GM19395 (cell line): ENCODE results near the gene INPP5D.
"Not testable (repeated sequence)": the region's sequence is repeated elsewhere in the genome, so short reads cannot be mapped to it uniquely, and the experiment has no call there.

Experiments used
- ATAC-seq: cut with Tn5 transposase; IDR thresholded peaks from one replicate; pipeline ENCODE4 v1.9.1; 2021; ENCODE audit warnings: mild to moderate bottlenecking, moderate library complexity; ENCODE audit not compliant: unreplicated experiment

The INPP5D gene

DNA sequence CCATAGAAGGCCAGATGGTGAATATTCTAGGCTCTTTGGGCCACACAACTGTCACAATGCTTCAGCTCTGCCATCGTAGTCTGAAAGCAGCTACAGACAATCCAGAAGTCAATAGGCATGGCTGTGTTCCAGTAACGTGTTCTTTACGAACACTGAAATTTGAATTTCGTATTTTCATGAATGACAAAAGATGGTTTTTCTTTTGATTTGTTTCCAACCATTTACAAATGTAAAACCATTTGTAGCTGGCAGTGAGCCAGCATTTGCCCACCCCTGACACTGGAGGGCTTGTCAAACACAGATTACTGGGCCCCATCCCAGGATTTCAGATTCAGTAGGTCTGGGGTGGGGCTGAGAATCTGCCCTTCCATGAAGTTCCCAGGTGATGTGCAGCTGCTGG is 108.3 kb downstream of the INPP5D start:
- ATAC-seq: no peak

DNA sequence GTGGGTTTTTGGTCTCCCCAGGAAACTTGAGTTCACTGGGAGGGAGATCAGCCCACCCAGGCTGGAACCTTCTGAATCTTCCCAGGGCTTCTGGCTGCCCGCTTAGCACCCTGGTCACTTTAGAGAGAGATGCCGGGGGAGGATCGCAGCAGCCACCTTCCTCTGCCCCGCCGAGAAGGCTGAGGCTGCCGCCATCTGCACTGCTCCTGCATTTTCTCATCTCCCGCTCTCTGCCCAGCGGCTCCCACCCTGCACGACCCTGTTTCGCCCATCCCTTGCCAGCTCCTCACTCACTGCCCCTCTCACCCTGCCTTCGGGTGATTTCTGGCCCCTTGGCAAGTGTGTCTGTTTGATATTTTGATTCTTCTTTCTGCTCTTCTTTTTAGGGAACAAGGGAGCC is 108.8 kb downstream of the INPP5D start:
- no peak for ATAC-seq

DNA sequence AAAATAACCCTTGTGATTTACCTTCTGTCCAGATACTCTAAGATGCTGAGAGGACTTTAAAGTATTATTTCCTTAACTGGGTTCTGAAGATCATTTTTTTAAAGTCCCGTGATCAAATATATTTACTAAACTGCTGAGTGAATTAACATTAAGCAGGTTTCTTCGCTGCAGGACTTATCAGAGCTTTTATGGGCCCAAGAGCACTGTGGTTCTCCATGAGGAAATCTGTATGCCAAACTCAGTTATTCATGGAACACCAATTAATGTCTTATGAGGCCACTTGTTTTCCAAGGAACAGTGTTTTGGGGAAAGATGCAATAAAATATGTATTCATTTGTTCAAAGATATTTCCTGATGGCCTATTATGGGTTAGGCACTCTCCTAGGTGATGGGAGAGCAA is 111.2 kb downstream of the INPP5D start:
- no peak for ATAC-seq

DNA sequence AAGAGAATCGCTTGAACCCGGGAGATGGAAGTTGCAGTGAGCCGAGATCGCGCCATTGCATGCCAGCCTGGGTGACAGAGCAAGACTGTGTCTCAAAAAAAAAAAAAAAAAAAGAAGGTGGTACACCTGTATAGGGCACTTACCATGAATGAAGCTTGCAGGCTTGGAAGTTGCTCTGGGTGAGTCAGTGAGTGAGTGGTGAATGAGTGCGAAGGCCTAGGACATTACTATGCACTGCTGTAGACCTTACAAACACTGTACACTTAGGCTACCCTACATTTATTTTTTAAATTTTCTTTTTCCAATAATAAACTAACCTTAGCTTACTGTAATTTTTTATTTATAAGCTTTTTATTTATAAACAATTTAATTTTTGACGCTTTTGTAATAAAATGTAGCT is 113.0 kb downstream of the INPP5D start:
- no peak for ATAC-seq

DNA sequence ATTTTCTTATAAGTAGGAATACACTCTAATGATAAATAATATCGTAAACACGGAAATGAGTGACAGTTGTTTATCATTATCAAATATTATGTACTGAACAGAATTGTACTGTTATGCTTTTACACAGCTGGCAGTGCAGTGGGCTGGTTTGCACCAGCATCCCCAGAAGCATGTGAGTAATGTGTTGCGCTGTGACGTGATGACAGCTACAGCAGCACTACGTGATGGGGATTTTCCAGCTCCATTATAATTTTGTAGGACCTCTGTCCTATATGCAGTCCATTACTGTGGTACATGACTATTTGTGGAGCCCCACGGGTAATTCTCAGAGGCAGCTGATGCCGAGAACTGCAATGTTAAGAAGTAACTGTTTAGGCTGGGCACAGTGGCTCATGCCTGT is 114.0 kb downstream of the INPP5D start:
- ATAC-seq: no peak

DNA sequence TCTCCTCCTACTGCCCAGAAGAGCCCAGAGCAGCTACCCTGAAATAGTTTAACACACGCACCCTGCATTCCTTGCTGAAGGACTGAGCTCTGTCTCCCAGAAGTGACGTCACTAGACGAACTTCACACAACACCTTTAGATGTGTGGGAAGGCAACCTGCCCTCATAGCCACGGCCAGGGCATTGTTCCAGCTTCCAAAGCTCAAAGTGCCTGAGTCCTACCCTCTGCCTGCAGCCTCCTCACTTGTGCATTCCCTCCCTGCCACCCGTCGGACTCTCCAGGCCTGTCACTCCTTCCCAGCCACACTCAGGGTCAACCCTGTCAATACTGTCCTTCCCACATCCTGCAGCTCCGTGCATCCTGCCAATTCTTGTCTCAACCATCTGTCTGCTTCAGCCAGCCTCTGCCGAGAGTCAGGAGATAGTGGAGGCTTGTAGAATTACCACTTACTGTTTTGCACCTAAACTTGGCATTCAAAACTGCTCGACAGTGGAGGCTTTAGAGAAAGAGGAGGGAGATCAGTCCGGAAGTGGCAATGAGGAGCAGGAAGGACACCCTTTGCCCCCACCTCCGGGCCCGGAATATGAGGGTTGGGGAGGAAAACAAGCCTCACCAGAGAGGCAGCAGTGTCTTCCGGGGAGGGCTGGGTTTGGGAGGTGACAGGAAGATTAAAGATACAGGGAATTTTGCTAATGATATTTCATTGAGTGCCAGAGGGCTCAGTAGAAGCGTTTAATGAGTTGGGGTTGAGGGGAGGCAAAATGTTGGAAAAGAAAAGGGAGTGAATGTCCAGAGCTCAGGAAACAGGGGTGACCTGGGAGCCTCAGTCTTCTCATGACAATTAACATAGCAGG is 119.1 kb downstream of the INPP5D start:
- no peak for ATAC-seq

DNA sequence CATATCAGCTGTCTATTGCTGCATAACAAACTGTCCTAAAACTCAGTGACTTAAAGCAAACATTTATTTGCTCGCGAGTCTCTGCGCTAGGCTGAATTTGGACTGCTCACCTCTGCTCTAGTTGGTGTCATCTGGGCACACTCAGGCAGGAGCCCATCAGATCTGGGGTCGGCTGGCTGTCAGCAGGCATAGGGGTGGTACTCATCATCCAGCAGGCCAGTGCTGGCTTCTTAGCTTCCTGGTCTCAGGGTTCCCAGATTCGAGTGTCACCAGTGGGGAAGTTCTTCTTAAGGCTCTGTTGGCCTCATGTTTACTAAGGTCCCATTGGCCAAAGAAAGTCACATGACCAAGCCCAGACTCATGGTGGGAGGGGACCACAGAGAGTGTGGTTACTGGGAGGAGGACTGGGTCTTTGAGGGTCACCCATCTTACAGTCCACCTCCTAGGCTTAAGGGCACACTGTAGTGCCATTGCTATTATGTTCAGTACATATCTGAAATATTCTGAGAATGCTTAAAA is 119.8 kb downstream of the INPP5D start:
- no peak for ATAC-seq

DNA sequence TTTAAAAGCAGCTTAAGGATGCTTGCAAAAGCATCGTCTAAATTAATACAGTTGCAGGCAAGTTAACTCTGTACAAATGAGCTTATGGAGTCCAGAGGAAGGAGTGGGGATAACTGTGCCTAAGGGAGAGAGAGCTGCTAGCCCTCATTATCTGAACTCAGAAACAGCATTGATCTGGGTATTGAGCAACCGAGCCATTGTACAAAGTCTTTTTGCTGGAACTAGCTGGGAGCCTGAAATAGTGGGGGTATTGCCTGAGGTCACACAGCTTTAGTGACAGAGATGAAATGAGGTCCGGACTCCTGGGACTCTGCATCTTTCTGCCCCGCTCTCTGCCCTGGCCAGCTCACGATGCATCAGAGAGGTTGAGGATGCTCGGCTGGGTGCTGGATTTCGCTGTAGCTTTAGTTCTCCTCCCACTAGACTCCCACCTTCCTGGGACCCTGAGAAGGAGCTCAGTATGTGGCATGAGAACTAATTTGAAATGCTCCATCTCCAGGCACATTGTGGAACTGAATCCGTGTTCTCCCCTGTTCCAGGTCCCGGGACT is 123.8 kb downstream of the INPP5D start:
- no peak for ATAC-seq

DNA sequence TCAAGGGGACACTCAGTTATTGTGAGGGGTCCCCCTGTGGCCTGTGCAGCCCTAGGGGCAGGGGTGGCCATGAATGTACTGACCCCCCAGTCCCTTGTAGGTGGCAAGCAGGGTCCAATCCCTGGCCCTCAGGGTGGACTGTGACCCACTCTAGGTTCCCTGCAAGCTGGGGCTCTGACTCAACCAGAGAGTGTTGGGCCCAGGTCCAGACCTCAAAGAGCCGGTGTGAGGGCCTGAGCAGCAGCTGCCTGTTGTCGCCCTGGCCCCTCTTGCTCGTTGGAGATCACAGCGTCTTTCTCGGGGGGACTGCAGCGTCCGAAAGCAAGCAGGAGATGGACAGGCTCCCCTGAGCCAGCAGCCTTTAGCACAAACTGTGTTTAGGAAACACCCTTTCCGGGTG is 124.5 kb downstream of the INPP5D start:
- ATAC-seq: no peak

DNA sequence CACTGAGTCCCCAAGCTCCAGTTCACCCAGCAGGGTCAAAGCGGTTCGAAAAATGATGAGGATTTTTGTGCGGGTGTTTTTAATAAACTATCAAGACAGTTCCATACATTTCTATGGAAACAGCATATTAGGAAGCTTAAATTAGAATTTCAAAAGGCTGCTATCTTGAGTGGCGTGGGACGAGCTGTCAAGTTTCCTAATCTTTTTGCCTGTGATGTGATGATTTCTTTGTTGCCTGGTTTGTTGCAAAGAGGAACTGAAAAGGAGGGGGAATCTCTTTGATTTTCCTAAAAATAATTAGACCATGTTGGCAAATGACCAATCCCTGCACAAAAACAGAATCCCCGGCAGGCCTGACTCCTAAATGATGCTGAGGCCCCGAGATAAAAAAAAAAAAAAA is 125.2 kb downstream of the INPP5D start:
- no peak for ATAC-seq

DNA sequence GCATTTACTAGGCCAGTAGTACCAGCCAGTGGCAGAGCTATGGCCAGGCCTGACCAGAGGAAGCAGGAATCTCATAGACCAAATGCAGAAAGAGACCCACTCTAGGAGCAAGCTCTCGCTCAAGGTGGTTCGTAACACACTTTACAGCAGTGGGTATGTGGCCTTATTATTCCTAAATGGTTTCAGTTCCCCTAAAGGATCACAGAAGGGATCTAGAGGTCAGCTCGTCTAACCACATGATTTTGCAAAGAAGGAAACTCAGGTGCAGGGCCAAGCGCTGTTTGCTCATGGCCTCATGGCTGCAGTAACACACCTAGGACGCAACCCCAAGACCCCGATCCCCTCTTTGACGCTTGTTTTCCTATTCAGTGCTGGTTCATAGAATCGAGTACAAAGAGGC is 125.8 kb downstream of the INPP5D start:
- ATAC-seq: peak; percentile 53

DNA sequence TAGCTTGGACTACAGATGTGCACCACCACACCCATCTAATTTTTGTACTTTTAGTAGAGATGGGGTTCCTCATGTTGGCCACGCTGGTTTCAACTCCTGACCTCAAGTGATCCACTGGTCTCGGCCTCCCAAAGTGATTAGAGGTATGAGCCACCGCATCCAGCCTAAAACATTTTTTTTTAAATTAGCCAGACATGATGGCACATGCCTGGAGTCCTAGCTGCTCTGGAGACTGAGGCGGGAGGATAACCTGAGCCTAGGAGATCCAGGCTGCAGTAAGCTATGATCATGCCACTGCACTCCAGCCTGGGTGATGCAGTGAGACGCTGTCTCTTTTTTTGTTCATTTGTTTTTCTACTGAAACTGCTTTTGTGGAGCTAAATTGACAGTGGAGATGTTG is 126.7 kb downstream of the INPP5D start:
- no peak for ATAC-seq

DNA sequence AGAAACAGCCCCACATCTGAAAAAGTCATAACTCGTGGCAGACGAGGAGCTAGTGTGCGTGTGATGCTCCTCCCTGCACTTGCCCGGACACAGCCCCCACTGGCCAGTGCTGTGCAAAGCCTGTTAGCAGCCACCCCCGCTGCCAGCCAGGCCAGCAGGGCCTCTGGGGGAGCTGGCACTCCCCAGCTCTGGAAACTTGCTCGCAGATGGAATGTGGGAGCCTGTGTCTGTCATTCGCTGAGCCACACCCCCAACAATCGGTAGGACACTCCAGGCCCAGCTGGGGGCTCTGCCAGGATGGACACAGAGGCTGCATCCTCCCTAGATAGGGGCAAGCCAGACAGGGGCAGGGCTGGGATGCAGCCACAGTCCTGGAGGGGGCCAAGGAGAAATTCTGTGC is 128.9 kb downstream of the INPP5D start:
- ATAC-seq: no peak

DNA sequence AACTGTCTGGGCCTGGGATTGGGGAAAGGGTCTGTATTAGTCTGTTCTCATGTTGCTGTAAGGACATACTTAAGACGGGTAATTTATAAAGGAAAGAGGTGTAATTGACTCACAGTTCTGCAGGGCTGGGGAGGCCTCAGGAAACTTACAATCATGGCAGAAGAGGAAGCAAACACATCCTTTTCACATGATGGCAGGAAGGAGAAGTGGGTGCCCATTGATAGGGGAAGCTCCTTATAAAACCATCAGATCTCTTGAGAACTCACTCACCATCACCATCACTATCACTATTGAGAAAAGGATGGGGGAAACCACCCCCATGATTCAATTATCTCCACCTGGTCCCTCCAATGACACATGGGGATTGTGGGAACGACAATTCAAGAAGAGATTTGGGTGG is 130.9 kb downstream of the INPP5D start:
- not testable (repeated sequence) for ATAC-seq

DNA sequence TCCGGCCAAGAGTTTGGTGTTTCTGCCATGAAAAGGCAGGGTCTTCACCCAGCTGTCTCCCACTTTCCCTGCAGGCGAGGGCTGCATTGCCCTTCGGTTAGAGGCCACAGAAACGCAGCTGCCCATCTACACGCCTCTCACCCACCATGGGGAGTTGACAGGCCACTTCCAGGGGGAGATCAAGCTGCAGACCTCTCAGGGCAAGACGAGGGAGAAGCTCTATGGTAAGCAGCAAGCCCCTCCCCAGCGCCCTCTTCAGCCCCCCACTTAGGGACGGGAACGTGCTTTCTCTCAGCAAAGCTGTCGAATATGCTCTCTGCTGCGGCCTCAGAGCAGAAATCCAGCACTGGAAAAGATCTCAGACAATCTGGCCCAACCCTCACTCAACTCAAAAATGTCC is 133.6 kb downstream of the INPP5D start:
- no peak for ATAC-seq

DNA sequence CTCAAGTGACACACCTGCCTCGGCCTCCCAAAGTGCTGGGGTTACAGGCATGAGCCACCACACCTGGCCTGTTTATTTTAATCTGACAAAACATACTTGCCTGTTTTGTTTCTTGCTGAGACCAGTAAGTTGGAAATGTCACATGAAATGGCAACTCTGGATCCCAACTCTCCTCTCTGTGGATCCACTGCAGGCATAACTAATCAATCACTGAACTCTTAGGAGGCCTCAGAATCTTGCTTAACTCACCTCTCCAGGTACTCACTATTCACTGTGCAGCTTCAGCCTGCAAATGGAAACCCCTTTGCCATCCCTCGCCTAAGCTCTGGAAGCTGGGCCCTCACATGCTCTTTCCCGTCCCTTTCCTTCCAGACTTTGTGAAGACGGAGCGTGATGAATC is 134.9 kb downstream of the INPP5D start:
- no peak for ATAC-seq

DNA sequence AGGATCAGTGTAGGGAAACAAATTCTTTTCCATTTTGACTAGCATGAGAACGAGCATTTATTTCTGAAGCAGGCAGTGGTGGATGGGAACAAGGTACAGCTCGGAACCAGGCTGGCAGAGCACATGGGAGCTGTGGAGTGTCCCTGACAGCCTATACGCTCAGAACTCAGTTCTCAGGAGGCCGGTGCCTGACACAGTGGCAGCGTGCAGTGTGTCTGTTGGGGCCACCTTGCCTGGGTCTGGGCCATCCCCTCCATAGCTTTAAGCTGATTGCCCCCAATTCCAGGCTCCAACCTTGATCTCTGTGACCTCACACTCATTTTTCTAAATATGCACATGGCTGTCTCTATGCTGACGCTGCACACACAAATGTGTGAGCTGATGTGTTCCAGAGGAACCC is 136.9 kb downstream of the INPP5D start:
- ATAC-seq: no peak

DNA sequence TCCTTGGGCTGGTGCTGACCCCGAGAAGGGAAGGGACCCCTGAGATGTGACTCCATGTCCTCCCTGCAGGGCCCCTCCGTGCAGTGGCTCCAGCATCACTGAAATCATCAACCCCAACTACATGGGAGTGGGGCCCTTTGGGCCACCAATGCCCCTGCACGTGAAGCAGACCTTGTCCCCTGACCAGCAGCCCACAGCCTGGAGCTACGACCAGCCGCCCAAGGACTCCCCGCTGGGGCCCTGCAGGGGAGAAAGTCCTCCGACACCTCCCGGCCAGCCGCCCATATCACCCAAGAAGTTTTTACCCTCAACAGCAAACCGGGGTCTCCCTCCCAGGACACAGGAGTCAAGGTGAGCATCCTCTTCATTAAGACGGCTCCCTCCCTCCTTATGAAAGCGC is 137.9 kb downstream of the INPP5D start:
- no peak for ATAC-seq

DNA sequence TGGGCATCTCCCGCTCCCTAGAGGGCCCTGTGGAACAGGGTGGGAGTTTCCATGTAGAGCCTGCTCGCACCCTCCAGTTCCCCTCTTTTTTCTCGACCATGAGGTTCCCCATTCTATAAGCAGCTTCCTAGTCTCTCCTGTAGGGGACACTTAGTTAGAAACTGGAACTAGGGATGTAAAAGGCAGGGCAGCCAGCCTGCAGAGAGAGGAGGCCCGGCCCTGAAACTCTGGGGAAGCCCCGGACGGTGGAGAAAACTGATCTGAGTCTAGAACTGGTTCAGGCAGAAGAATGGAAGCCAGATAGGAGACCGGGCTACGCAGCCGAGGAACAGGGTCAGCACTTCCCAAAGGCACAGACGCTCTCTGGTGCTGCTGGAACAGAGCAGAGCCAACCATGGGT is 139.7 kb downstream of the INPP5D start:
- no peak for ATAC-seq

DNA sequence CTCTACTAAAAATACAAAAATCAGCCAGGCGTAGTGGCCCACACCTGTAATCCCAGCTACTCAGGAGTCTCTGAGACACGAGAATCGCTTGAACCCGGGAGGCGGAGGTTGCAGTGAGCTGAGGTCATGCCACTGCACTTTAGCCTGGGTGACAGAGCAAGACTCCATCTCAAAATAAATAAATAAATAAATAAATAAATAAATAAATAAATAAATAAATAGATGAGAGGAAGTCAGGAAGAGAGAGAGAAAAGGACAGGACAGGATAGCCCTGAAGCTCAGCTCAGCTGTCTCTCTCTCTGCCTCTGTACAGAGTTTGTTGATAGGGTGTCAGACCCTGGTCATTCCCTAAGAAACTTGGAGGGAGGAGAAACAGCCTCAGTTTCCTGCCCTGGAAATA is 140.6 kb downstream of the INPP5D start:
- ATAC-seq: not testable (repeated sequence)

DNA sequence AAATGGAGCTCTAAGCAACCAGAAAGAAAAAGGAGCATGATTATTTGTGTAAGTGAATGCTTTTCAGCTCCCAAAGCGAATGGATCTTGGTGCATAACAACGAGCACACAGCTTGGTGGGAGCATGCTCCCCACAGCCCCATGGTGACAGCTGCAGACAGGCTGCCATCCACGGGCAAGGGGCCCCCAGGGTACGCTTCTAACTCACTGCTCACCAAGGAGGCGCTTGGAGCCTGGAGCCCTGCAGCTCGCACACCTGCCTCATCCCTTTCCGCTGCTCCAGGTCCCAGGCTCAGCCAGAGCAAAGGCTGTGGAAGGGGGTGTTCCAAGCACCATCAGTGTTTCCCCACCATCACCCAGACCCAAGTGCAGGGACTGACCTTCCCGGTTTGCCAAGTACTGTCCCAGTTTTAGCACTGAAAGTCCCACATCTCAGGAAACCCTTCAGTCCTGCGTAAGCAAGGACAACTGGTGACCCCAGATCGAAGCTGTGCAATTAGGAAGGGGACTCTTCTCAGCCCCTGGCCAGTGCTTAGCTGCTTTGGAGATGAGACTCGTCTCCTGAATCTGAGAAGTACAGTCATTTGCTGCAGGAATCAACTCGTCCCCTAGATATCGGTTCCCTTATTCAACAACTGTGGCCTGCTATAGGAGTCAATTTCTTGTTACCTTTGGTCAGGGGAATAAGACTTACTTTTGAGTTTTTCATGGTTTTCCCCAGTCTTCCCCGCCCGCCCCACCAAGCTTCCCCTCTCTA is 141.3 kb downstream of the INPP5D start:
- no peak for ATAC-seq

DNA sequence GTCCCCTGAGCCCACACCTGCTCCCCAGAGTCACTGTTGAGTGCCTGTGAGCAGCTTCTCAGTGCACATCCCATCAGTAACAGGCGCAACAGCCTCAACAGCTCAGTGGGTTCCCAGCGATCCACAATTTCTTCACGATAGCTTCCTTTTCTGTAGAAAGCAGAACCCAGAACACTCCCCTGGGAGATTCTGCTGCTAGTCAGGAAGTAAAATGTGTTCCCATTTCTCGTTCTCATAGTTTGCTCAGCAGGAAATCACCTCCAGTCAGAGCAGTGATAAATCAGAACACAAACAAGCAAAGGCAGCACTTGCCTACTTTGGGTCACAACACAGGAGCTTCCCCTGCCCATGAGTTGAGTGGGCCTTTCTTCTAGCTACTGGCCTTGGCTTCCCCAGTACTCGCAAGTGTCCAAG is 142.4 kb downstream of the INPP5D start:
- ATAC-seq: no peak
